WERI-Rb-1 (cell line): Measurements from ENCODE around the gene LILRB5.

Experiments used
- DNase-seq: peaks from one replicate; pipeline ENCODE4 v3.0.0-alpha.2; 2020
- H3K27ac ChIP-seq: fragments of 250-450 bp; sonication (Bioruptor Pico); 2 replicates; pipeline ENCODE4 v1.5.1; 2020; ENCODE audit warnings: mild to moderate bottlenecking, moderate library complexity
- H3K27me3 ChIP-seq: fragments of 250-450 bp; sonication (Bioruptor Pico); 2 replicates; pipeline ENCODE4 v1.5.1; 2021; ENCODE audit warnings: mild to moderate bottlenecking, low read depth, moderate library complexity; ENCODE audit not compliant: insufficient read depth, severe bottlenecking
- H3K36me3 ChIP-seq: fragments of 250-450 bp; sonication (Bioruptor Pico); 2 replicates; pipeline ENCODE4 v1.5.1; 2020; ENCODE audit warnings: mild to moderate bottlenecking, moderate library complexity
- H3K4me3 ChIP-seq: 2 replicates; pipeline ENCODE4 v1.5.1; 2011; ENCODE audit warnings: low read depth, mild to moderate bottlenecking, control low read depth, low read length
- H3K9me3 ChIP-seq: fragments of 250-450 bp; sonication (Bioruptor Pico); 2 replicates; pipeline ENCODE4 v1.5.1; 2021; ENCODE audit warnings: mild to moderate bottlenecking, moderate library complexity; ENCODE audit not compliant: severe bottlenecking
- CTCF ChIP-seq: IDR thresholded peaks from 2 replicates; pipeline ENCODE4 v1.5.1; 2011; ENCODE audit warnings: low read depth, mild to moderate bottlenecking, control low read depth, inconsistent platforms, low read length

Gene LILRB5

GRCh38 chr19:54257116-54257480, at the start of gene LILRB5:
Gene LILRB5, minus strand, starts transcription at chr19:54257273. Its CDS starts 80 bp downstream, at chr19:54257193.
- H3K36me3 ChIP-seq, result no peaks in the 10 kb centered on the region
- no peak within 1 kb of the TSS for H3K27ac ChIP-seq
- no peak within 1 kb of the TSS for H3K4me3 ChIP-seq
- peaks cover 91% of the 10 kb centered on the region for H3K27me3 ChIP-seq
- no peak for DNase-seq
- no peaks in the 10 kb centered on the region for H3K9me3 ChIP-seq
- no peak for TF ChIP-seq CTCF

GRCh38 chr19:54305141-54305540, 48.1 kb upstream of the LILRB5 start:
- Histone ChIP-seq H3K27me3 (peaks cover 93% of the 10 kb centered on the region), H3K27ac (no peak overlapping the region), H3K36me3 (no peaks in the 10 kb centered on the region), H3K9me3 (no peaks in the 10 kb centered on the region), H3K4me3 (no peak overlapping the region)
- no peak for TF ChIP-seq CTCF
- no peak for DNase-seq

- DNase-seq, result no peak
- peaks cover 87% of the 10 kb centered on the region for H3K27me3 ChIP-seq
- no peak for TF ChIP-seq CTCF
- H3K27ac ChIP-seq, result no peak overlapping the region
- H3K36me3 ChIP-seq, result no peaks in the 10 kb centered on the region
- no peaks in the 10 kb centered on the region for H3K9me3 ChIP-seq
- no peak overlapping the region for H3K4me3 ChIP-seq
Observed at GRCh38 chr19:54302257-54302656, 45.2 kb upstream of the LILRB5 start.

- no peak for TF ChIP-seq CTCF
- DNase-seq, result no peak
Observed at GRCh38 chr19:54299515-54299914, 42.4 kb upstream of the LILRB5 start.

GRCh38 chr19:54299126-54299498, 42.0 kb upstream of the LILRB5 start:
- H3K27me3 ChIP-seq, result peaks cover 83% of the 10 kb centered on the region
- no peaks in the 10 kb centered on the region for H3K36me3 ChIP-seq
- no peak overlapping the region for H3K4me3 ChIP-seq
- H3K9me3 ChIP-seq, result no peaks in the 10 kb centered on the region
- DNase-seq, result no peak
- no peak overlapping the region for H3K27ac ChIP-seq
- no peak for TF ChIP-seq CTCF

More at GRCh38 chr19:54299515-54299914, 42.4 kb upstream of the LILRB5 start:
- H3K27ac ChIP-seq, result no peak overlapping the region
- H3K27me3 ChIP-seq, result peaks cover 83% of the 10 kb centered on the region
- no peak overlapping the region for H3K4me3 ChIP-seq
- H3K36me3 ChIP-seq, result no peaks in the 10 kb centered on the region
- no peaks in the 10 kb centered on the region for H3K9me3 ChIP-seq

GRCh38 chr19:54298357-54299125, 41.5 kb upstream of the LILRB5 start:
- Histone ChIP-seq H3K4me3 (no peak overlapping the region), H3K36me3 (no peaks in the 10 kb centered on the region), H3K9me3 (no peaks in the 10 kb centered on the region), H3K27me3 (peaks cover 83% of the 10 kb centered on the region), H3K27ac (no peak overlapping the region)
- TF ChIP-seq CTCF, result no peak
- DNase-seq, result no peak
